ENCODE data around the gene SNRPA1. TPM values are rescaled to one million over a fixed set of nuclear protein-coding genes. Genes with fewer than 3 reads are reported as not detected.
A peak's percentile ranks its signal among the peaks of the same experiment; 100 is the strongest.

The SNRPA1 gene
- total and polyA plus RNA-seq, 2 of the 13 experiments (the other 11 are each of a cell fraction or from before 2014, with no cell fraction given): 41.2 to 108 TPM

GRCh38 chr15:101333907-101334789 is 39.1 kb upstream of the SNRPA1 start (continued):
- TF ChIP-seq HNF1B (CRISPR knock-in tag; IDR thresholded peaks at IDR 0.05) (0 out of 2 replicates have a peak, but pooled peaks have one; percentile 16), ATF1 (CRISPR knock-in tag; IDR thresholded peaks at IDR 0.05) (peak; percentile 57; the same call in 1 of the 2 replicates), ELF1 (CRISPR knock-in tag; IDR thresholded peaks at IDR 0.05) (peak; percentile 36; the same call in 1 of the 2 replicates), KDM5B (CRISPR knock-in tag; IDR thresholded peaks at IDR 0.05; ENCODE audit: borderline replicate concordance) (peak; percentile 19; the same call in 1 of the 2 replicates), GABPA (IDR thresholded peaks at IDR 0.05; ENCODE audit: low read depth, low read length) (peak; percentile 78), GABPA (CRISPR knock-in tag; IDR thresholded peaks at IDR 0.05; ENCODE audit: low read depth) (peak; percentile 97), POGZ (CRISPR knock-in tag; IDR thresholded peaks at IDR 0.05) (peak; percentile 64; the same call in 1 of the 2 replicates)

- ATAC-seq: no peak
- H3K27me3 ChIP-seq (ENCODE audit: control insufficient read depth in 1 of 2, insufficient read depth in 2 of 2, low read length in 2 of 2): no peaks in the 10 kb centered on the region
- 95% methylated on average over 7 of the region's 7 CpGs for WGBS (ENCODE audit: low lambda C conversion rate)
Measured at GRCh38 chr15:101332061-101332467, 37.0 kb upstream of the SNRPA1 start.

More at GRCh38 chr15:101332061-101332467, 37.0 kb upstream of the SNRPA1 start:
- Histone ChIP-seq H3K4me1 (ENCODE audit: insufficient read depth, low read length) (0 out of 2 replicates have a peak, but pooled peaks cover 4% of the 10 kb centered on the region), H2AFZ (ENCODE audit: low read length) (no peak overlapping the region), H3K27ac (ENCODE audit: extremely low read length, insufficient read depth, low read length) (no peak overlapping the region), H3K9me3 (ENCODE audit: low read length) (no peaks in the 10 kb centered on the region), H3K36me3 (replicated peaks in 1 of 2; ENCODE audit: control insufficient read depth in 1 of 2, insufficient read depth in 2 of 2, low read length in 2 of 2) (peaks cover 26 to 63% of the 10 kb centered on the region in 2 experiments), H3K4me2 (ENCODE audit: low read depth, low read length) (no peak overlapping the region), H3K4me3 (replicated peaks in 1 of 3; ENCODE audit: insufficient read depth in 1 of 3, low read depth in 2 of 3, low read length in 3 of 3) (no peak overlapping the region), H3K79me2 (ENCODE audit: insufficient read depth, low read length) (no peaks in the 10 kb centered on the region), H3K9ac (ENCODE audit: insufficient read depth, low read depth, low read length) (no peak overlapping the region), H4K20me1 (ENCODE audit: insufficient read depth, low read length) (no peaks in the 10 kb centered on the region)
- no TSS peak for BruUV-seq (replicated peaks)
- TF ChIP-seq RELA (CRISPR knock-in tag; IDR thresholded peaks at IDR 0.05) (no peak), TEF (CRISPR knock-in tag; IDR thresholded peaks at IDR 0.05) (no peak), RBM22 (optimal IDR thresholded peaks at IDR 0.05; ENCODE audit: low read length) (peak; percentile 75), TRIM24 (CRISPR knock-in tag; IDR thresholded peaks at IDR 0.05) (no peak), ZNF281 (CRISPR knock-in tag; IDR thresholded peaks at IDR 0.05; ENCODE audit: borderline replicate concordance) (no peak), NR3C1 (CRISPR knock-in tag; IDR thresholded peaks at IDR 0.05) (no peak), JUN (CRISPR knock-in tag; IDR thresholded peaks at IDR 0.05) (no peak), HNF4A (CRISPR knock-in tag; IDR thresholded peaks at IDR 0.05) (no peak)
- ChIA-PET POLR2A (no interaction called here), CTCF (ENCODE audit: low intra/inter-chr PET ratio, low total read pairs) (no interaction called here)
- in situ Hi-C loops (cut with HindIII; ENCODE audit: extremely low pct_ligation_motif_present, low pct_unique_long_range_greater_than_20kb): no loop called here
- DNase-seq (ENCODE audit: low spot score): no peak
- intact Hi-C loops (cut with micrococcal nuclease; ENCODE audit: unreplicated experiment): no loop called here
- no peak for FAIRE-seq

Measured in HepG2 (cell line).